Glutamatergic neuron (in vitro differentiated cells): Measurements from ENCODE around the gene RAD50. TPM values are rescaled to one million over a fixed set of nuclear protein-coding genes. Genes with fewer than 3 reads are reported as not detected.

Experiments
- DNase-seq: peaks from one replicate; pipeline ENCODE4 v3.0.0; 2022
- H3K27ac Mint-ChIP-seq: one replicate; pipeline ENCODE4 v1.8.0; 2020; ENCODE audit warnings: mild to moderate bottlenecking, mixed read lengths, inconsistent platforms; ENCODE audit not compliant: unreplicated experiment
- H3K27me3 Mint-ChIP-seq: one replicate; pipeline ENCODE4 v1.8.0; 2020; ENCODE audit warnings: mild to moderate bottlenecking, moderate library complexity, mixed read lengths, inconsistent platforms; ENCODE audit not compliant: unreplicated experiment
- H3K36me3 Mint-ChIP-seq: one replicate; pipeline ENCODE4 v1.8.0; 2020; ENCODE audit warnings: mild to moderate bottlenecking, mixed read lengths, inconsistent platforms; ENCODE audit not compliant: unreplicated experiment
- H3K4me1 Mint-ChIP-seq: one replicate; pipeline ENCODE4 v1.8.0; 2020; ENCODE audit warnings: mild to moderate bottlenecking, low read depth, mixed read lengths, inconsistent platforms; ENCODE audit not compliant: unreplicated experiment
- H3K4me3 Mint-ChIP-seq: one replicate; pipeline ENCODE4 v1.8.0; 2020; ENCODE audit warnings: mild to moderate bottlenecking, mixed read lengths, inconsistent platforms; ENCODE audit not compliant: unreplicated experiment
- H3K9me3 Mint-ChIP-seq: one replicate; pipeline ENCODE4 v1.8.0; 2020; ENCODE audit warnings: mild to moderate bottlenecking, moderate library complexity, mixed read lengths, inconsistent platforms; ENCODE audit not compliant: unreplicated experiment
- total RNA-seq: library from RNA; stranded (reverse); fragmentation: NEBNext Ultra II Directional; extraction: Animal tissue kit (Norgen Biotek cat#: 25700); gene quantifications from one replicate; pipeline ENCODE4 v1.2.1, GENCODE V29; 2021; ENCODE audit not compliant: unreplicated experiment
- TF ChIP-seq, protein P1 (sequence below): fragments of 200-600 bp; sonication (generic); IDR thresholded peaks from one replicate; pipeline ENCODE4 v1.5.0; 2021; ENCODE audit not compliant: partially characterized antibody, unreplicated experiment

Gene RAD50
- total RNA-seq, 1 donor from 2014 or later, result 34.9 TPM

- H3K27ac Mint-ChIP-seq, result no peak overlapping the region
- H3K9me3 Mint-ChIP-seq, result peaks cover 5% of the 10 kb centered on the region
- H3K4me3 Mint-ChIP-seq, result no peak overlapping the region
- peaks cover 7% of the 10 kb centered on the region for H3K36me3 Mint-ChIP-seq
- TF ChIP-seq, protein P1, sequence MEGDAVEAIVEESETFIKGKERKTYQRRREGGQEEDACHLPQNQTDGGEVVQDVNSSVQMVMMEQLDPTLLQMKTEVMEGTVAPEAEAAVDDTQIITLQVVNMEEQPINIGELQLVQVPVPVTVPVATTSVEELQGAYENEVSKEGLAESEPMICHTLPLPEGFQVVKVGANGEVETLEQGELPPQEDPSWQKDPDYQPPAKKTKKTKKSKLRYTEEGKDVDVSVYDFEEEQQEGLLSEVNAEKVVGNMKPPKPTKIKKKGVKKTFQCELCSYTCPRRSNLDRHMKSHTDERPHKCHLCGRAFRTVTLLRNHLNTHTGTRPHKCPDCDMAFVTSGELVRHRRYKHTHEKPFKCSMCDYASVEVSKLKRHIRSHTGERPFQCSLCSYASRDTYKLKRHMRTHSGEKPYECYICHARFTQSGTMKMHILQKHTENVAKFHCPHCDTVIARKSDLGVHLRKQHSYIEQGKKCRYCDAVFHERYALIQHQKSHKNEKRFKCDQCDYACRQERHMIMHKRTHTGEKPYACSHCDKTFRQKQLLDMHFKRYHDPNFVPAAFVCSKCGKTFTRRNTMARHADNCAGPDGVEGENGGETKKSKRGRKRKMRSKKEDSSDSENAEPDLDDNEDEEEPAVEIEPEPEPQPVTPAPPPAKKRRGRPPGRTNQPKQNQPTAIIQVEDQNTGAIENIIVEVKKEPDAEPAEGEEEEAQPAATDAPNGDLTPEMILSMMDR, result no peak
- no peak for DNase-seq
- no peaks in the 10 kb centered on the region for H3K4me1 Mint-ChIP-seq
- H3K27me3 Mint-ChIP-seq, result peaks cover 4% of the 10 kb centered on the region
Observed at GRCh38 chr5:132640613-132641012, 83.8 kb downstream of the RAD50 start.

DNA sequence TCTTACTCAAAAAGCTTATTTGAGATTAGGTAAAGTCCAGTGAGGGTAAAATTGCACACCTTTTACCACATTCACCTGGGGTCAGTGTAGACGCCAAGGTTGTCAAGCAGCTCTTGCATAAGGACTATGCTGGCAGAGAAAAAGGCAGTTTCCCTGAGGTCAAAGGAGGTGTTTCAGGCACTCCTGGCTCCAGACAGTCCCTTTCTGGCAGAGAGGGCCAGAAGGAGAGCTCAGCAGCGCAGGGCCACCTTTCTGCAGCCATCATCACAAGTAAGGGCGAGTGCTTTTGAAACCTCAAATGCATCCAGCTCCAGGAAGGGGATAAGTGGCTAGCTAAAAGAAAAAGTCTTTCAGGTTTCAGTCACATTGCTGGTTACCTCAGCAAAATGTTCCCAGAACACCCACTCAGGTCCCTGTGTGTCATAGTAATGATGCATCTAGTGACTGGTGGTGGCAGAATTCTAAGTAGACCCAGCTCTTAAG is 84.5 kb downstream of the RAD50 start:
- no peak for DNase-seq
- no peaks in the 10 kb centered on the region for H3K4me1 Mint-ChIP-seq
- no peak overlapping the region for H3K4me3 Mint-ChIP-seq
- peaks cover 5% of the 10 kb centered on the region for H3K9me3 Mint-ChIP-seq
- TF ChIP-seq, protein P1, result no peak
- H3K27me3 Mint-ChIP-seq, result peaks cover 4% of the 10 kb centered on the region
- peaks cover 11% of the 10 kb centered on the region for H3K36me3 Mint-ChIP-seq
- no peak overlapping the region for H3K27ac Mint-ChIP-seq

GRCh38 chr5:132641841-132642240 is 85.1 kb downstream of the RAD50 start:
- TF ChIP-seq, protein P1, result no peak
- Mint-ChIP-seq H3K27me3 (peaks cover 4% of the 10 kb centered on the region), H3K4me3 (no peak overlapping the region), H3K27ac (no peak overlapping the region), H3K4me1 (no peaks in the 10 kb centered on the region), H3K9me3 (peaks cover 5% of the 10 kb centered on the region), H3K36me3 (peaks cover 13% of the 10 kb centered on the region)
- DNase-seq, result no peak

DNA sequence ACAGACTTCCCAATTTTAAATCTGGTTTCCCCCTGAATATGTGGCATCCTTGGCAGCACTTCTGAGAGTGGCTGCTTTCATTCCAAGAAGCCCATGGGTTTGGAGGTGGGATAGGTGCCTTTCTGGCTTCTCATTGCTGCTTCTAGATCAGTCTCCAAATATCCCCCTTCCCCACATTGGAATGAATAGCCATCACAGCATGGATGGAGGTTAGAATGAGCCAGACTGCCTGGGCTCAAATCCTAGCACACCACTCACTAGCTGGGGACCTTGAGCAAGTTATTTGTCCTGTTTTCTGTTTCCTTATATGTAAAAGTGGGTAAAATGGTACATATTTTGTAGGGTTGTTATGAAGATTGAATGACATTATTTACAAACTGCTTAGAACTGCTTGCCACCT is 87.4 kb downstream of the RAD50 start:
- Mint-ChIP-seq H3K27me3 (peaks cover 6% of the 10 kb centered on the region), H3K36me3 (peaks cover 28% of the 10 kb centered on the region), H3K9me3 (peaks cover 11% of the 10 kb centered on the region), H3K4me1 (no peaks in the 10 kb centered on the region), H3K4me3 (no peak overlapping the region), H3K27ac (no peak overlapping the region)
- TF ChIP-seq, protein P1, result no peak
- no peak for DNase-seq

DNA sequence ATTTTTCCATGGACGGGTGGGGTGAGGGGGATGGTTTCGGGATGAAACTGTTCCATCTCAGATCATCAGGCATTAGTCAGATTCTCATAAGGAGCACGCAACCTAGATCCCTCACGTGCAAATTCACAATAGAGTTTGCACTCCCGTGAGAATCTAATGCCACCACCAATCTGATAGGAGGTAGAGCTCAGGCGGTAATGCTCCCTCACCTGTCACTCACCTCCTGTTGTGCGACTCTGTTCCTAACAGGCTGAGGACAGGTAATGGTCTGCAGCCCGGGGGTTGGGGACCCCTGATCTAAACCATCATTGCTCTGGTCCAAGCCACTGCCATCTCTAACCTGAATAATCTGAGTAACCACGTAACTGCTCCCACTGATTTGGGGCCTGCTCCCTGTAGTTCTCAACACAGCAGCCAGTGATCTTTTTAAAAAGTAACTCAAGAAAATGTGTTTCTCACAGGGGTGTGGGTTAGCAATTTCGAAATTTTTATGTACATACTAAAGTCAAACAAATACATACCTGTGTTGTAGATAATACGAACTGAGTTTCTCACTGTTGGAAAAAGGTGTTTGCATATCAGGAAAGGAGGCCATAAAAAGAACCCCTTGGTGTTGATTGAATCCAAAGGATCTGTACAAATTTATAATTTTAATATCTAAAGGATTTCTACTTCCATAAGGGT is 89.9 kb downstream of the RAD50 start:
- Mint-ChIP-seq H3K27ac (no peak overlapping the region), H3K9me3 (peaks cover 11% of the 10 kb centered on the region), H3K27me3 (peaks cover 6% of the 10 kb centered on the region), H3K4me1 (no peaks in the 10 kb centered on the region), H3K36me3 (peaks cover 28% of the 10 kb centered on the region), H3K4me3 (no peak overlapping the region)
- TF ChIP-seq, protein P1, result no peak
- no peak for DNase-seq
